ENCODE measurements around the gene HDAC7. TPM values are rescaled to one million over a fixed set of nuclear protein-coding genes. Genes with fewer than 3 reads are reported as not detected.

Gene HDAC7
- total RNA-seq, 1 experiment from 2014 or later: 44.2 TPM

DNA sequence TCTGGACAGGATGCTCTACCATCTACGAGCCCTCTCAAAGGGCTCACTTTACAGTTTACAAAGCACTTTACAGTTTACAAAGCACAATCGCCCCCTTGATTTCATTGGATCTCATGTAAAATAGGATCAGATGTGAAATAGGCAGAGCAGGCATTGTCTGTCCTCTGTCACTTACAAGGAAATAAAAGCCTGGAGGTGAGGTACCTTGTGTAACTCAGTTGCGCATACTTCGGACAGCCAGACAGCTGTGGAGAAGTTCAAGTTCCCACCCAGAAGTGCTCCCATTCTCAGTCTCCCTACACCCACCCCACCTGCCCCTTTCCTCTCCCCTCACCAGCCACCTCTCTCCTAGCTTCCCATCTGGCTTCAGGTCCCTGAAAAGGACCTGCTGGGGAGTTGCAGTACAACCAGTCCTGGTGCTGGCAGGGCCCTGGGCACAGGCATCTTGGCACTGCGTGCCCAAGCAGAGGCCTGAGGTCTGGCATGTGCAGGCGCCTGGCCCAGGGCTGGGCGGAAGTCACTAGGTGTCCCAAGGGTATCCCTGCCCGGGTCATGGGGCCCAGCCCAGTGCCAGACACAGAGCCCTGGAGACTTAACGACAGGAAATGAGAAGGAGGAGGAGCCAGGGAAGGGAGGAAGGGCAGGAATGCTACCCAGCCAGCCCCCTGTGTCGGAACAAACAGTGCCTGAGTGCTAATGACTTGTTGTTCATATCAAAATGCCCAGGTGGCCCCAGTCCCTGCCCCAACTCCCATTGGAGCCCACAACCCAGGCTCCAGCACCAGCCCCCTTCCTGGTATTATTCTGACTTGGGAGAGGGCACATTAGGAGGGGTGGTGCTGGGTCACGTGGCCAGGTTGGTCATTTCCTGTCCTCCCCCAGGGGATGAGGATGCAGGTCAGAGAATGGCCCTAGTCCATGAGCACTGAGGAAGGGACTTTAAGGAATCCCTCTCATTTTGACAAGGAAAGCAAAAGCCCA, 66.4 kb downstream of the HDAC7 start:
- ChIA-PET CTCF (interaction anchor here (0.5 to 0.8 kb wide), 4 partner anchors 9 to 683 kb away, joined by 3 to 7 read pairs (median 4); no protein-coding TSS in a partner anchor), POLR2A (ENCODE audit: unreplicated experiment) (no interaction called here)
- peak overlapping the region; percentile 44 for H2AFZ ChIP-seq (ENCODE audit: low read length)
- TF ChIP-seq, protein P1, sequence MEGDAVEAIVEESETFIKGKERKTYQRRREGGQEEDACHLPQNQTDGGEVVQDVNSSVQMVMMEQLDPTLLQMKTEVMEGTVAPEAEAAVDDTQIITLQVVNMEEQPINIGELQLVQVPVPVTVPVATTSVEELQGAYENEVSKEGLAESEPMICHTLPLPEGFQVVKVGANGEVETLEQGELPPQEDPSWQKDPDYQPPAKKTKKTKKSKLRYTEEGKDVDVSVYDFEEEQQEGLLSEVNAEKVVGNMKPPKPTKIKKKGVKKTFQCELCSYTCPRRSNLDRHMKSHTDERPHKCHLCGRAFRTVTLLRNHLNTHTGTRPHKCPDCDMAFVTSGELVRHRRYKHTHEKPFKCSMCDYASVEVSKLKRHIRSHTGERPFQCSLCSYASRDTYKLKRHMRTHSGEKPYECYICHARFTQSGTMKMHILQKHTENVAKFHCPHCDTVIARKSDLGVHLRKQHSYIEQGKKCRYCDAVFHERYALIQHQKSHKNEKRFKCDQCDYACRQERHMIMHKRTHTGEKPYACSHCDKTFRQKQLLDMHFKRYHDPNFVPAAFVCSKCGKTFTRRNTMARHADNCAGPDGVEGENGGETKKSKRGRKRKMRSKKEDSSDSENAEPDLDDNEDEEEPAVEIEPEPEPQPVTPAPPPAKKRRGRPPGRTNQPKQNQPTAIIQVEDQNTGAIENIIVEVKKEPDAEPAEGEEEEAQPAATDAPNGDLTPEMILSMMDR (conservative IDR thresholded peaks at IDR 0.05; ENCODE audit: low read depth, low read length): no peak
- TF ChIP-seq EZH2 (IDR thresholded peaks at IDR 0.05; ENCODE audit: low read length, unreplicated experiment): no peak
- TF ChIP-seq EZH2phosphoT487 (IDR thresholded peaks at IDR 0.05; ENCODE audit: borderline replicate concordance, low read length): no peak
- peak overlapping the region; percentile 59 for H3K4me2 ChIP-seq (ENCODE audit: low read length)
- no peaks in the 10 kb centered on the region for H3K27me3 ChIP-seq (ENCODE audit: low read length)
- H3K4me1 ChIP-seq (ENCODE audit: insufficient read depth, low read length): peaks cover 56% of the 10 kb centered on the region
- no peak overlapping the region for H3K9ac ChIP-seq (ENCODE audit: low read length)
- no peaks in the 10 kb centered on the region for H4K20me1 ChIP-seq (ENCODE audit: low read length)
- peak overlapping the region; percentile 67 for H3K27ac ChIP-seq (ENCODE audit: low read length)
- no peaks in the 10 kb centered on the region for H3K9me2 ChIP-seq (replicated peaks; ENCODE audit: low read length)
- H3K4me3 ChIP-seq (ENCODE audit: low read length): no peak overlapping the region
- H3F3A ChIP-seq (ENCODE audit: low read length, unreplicated experiment): peaks cover 4% of the 10 kb centered on the region
- intact Hi-C loops (cut with micrococcal nuclease): loop anchor here (2.0 kb wide), 1 partner anchor 19 kb away; the partner anchor contains the start of gene SLC48A1
- H3K79me2 ChIP-seq (ENCODE audit: low read length): no peaks in the 10 kb centered on the region
- peak; percentile 43 for ATAC-seq
- DNase-seq: peak; percentile 64
- H3K9me3 ChIP-seq (ENCODE audit: low read length): no peaks in the 10 kb centered on the region
- BruUV-seq (replicated peaks): no TSS peak
- no peaks in the 10 kb centered on the region for H3K36me3 ChIP-seq (ENCODE audit: low read depth, low read length)

DNA sequence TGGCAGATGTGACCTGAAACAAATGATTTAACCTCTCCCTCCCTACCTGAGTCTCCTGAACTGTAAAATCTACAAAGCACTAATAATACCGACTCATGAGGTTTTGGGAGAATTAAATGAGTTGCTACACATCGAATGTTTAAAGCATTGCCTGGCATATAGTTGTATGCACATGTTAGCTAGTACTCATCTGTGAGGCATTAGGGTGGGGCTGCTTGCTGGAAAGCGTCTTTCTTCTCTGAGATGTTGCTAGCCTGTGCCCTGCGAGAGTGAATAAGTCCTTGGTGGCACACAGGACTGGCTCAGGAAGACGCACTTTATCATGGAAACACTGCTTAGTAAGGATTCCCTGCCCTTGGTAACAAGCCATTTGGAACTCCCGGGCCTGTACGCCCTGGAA, 67.2 kb downstream of the HDAC7 start:
- Histone ChIP-seq H3K79me2 (ENCODE audit: low read length) (no peaks in the 10 kb centered on the region), H3F3A (ENCODE audit: low read length, unreplicated experiment) (peaks cover 4% of the 10 kb centered on the region), H3K4me3 (ENCODE audit: low read length) (no peak overlapping the region), H3K9me3 (ENCODE audit: low read length) (no peaks in the 10 kb centered on the region), H2AFZ (ENCODE audit: low read length) (peak overlapping the region; percentile 44), H3K27ac (ENCODE audit: low read length) (peak overlapping the region; percentile 67), H3K9me2 (replicated peaks; ENCODE audit: low read length) (no peaks in the 10 kb centered on the region), H3K36me3 (ENCODE audit: low read depth, low read length) (no peaks in the 10 kb centered on the region), H3K4me2 (ENCODE audit: low read length) (peak overlapping the region; percentile 59), H4K20me1 (ENCODE audit: low read length) (no peaks in the 10 kb centered on the region), H3K27me3 (ENCODE audit: low read length) (no peaks in the 10 kb centered on the region), H3K4me1 (ENCODE audit: insufficient read depth, low read length) (peaks cover 49% of the 10 kb centered on the region), H3K9ac (ENCODE audit: low read length) (peak overlapping the region; percentile 10; the same call in 1 of the 2 replicates)
- TF ChIP-seq EZH2 (IDR thresholded peaks at IDR 0.05; ENCODE audit: low read length, unreplicated experiment): no peak
- TF ChIP-seq, protein P1 (conservative IDR thresholded peaks at IDR 0.05; ENCODE audit: low read depth, low read length): no peak
- TF ChIP-seq EZH2phosphoT487 (IDR thresholded peaks at IDR 0.05; ENCODE audit: borderline replicate concordance, low read length): no peak
- DNase-seq (peak; percentile 85), ATAC-seq (peak; percentile 86)
- intact Hi-C loops (cut with micrococcal nuclease): loop anchor here (2.0 kb wide), 1 partner anchor 20 kb away; the partner anchor contains the start of gene SLC48A1
- POLR2A ChIA-PET (ENCODE audit: unreplicated experiment): no interaction called here
- BruUV-seq (replicated peaks): no TSS peak
- CTCF ChIA-PET: interaction anchor here (0.5 to 0.8 kb wide), 4 partner anchors 9 to 682 kb away, joined by 3 to 7 read pairs (median 4); no protein-coding TSS in a partner anchor

Data from PC-3 (cell line).